Liver (tissue), 3 donors: ENCODE measurements around the gene CAVIN2.

Experiments
- CTCF ChIP-seq: fragments of 150-350 bp; IDR thresholded peaks from 2 replicates; pipeline ENCODE4 v1.5.1; 2017; ENCODE audit warnings: improper control_type of control experiment, low read depth, low read length; ENCODE audit not compliant: missing input control
- GABPA ChIP-seq, 2 donors: IDR thresholded peaks in 1 of 2; conservative IDR thresholded peaks in 1 of 2; 2 replicates each; pipeline ENCODE4 v1.6.1; 2016; ENCODE audit warnings: antibody characterized with exemption in 2 of 2, mild to moderate bottlenecking in 1 of 2, moderate library complexity in 1 of 2
- MAX ChIP-seq: IDR thresholded peaks from 2 replicates; pipeline ENCODE4 v1.6.1; 2016; ENCODE audit warnings: antibody characterized with exemption
- NR2F2 ChIP-seq: IDR thresholded peaks from 2 replicates; pipeline ENCODE4 v1.6.1; 2016; ENCODE audit warnings: antibody characterized with exemption
- RAD21 ChIP-seq, 2 donors: IDR thresholded peaks; 2 replicates each; pipeline ENCODE4 v1.6.1; 2016; ENCODE audit warnings: antibody characterized with exemption in 2 of 2, mild to moderate bottlenecking in 2 of 2
- TAF1 ChIP-seq: conservative IDR thresholded peaks from 2 replicates; pipeline ENCODE4 v1.6.1; 2016; ENCODE audit warnings: antibody characterized with exemption, mild to moderate bottlenecking
- donor health status: healthy.
- donor health status: healthy.

- no peak for TF ChIP-seq CTCF
- TF ChIP-seq TAF1 = no peak
- TF ChIP-seq NR2F2 = no peak
- no peak for TF ChIP-seq RAD21 (IDR thresholded peaks at IDR 0.05)
- TF ChIP-seq MAX = no peak
- no peak for TF ChIP-seq GABPA (IDR thresholded peaks at IDR 0.05 in 1 of 2, conservative IDR thresholded peaks at IDR 0.05 in 1 of 2)
Measured at GRCh38 chr2:191835100-191835499, 11.8 kb downstream of the CAVIN2 start.
